Measurements from ENCODE around the gene HNRNPL.

DNA sequence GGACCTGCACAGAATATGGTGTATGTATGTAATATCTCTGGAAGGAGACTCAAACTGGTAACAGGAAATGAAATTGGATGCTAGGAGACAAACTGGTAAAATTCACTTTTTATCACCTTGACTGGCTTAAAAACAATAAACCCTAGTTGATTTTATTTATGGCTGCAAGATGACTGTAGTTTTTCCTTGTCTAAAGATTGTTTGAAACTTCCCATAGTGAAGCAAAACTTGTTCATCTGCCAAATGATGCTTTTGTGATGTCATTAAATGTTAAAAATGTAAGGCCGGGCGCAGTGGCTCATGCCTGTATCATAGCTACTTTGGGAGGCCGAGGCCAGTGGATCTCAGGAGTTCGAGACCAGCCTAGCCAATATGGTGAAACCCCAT, 15.7 kb downstream of the HNRNPL start:
- TF ChIP-seq POLR2AphosphoS5 (IDR thresholded peaks at IDR 0.05; ENCODE audit: low read depth, low read length), result no peak
- TF ChIP-seq, protein P1, sequence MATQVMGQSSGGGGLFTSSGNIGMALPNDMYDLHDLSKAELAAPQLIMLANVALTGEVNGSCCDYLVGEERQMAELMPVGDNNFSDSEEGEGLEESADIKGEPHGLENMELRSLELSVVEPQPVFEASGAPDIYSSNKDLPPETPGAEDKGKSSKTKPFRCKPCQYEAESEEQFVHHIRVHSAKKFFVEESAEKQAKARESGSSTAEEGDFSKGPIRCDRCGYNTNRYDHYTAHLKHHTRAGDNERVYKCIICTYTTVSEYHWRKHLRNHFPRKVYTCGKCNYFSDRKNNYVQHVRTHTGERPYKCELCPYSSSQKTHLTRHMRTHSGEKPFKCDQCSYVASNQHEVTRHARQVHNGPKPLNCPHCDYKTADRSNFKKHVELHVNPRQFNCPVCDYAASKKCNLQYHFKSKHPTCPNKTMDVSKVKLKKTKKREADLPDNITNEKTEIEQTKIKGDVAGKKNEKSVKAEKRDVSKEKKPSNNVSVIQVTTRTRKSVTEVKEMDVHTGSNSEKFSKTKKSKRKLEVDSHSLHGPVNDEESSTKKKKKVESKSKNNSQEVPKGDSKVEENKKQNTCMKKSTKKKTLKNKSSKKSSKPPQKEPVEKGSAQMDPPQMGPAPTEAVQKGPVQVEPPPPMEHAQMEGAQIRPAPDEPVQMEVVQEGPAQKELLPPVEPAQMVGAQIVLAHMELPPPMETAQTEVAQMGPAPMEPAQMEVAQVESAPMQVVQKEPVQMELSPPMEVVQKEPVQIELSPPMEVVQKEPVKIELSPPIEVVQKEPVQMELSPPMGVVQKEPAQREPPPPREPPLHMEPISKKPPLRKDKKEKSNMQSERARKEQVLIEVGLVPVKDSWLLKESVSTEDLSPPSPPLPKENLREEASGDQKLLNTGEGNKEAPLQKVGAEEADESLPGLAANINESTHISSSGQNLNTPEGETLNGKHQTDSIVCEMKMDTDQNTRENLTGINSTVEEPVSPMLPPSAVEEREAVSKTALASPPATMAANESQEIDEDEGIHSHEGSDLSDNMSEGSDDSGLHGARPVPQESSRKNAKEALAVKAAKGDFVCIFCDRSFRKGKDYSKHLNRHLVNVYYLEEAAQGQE (IDR thresholded peaks at IDR 0.05; ENCODE audit: insufficient read depth in 1 of 2, low read depth in 2 of 2, low read length in 2 of 2), result no peak
- TF ChIP-seq TAF1 (IDR thresholded peaks at IDR 0.05; ENCODE audit: borderline replicate concordance, insufficient read depth, low read length), result no peak
